HEK293T (cell line): ENCODE measurements around the gene MIGA2.

ENCODE experiments used
- CTCF ChIA-PET: fragments of 350-600 bp; formaldehyde crosslinking; extraction: SDS; loops from one replicate; lab custom pipeline; 2021; ENCODE audit warnings: antibody characterized with exemption, inconsistent platforms; lab: Yijun Ruan, JAX
- POLR2A ChIA-PET: fragments of 350-600 bp; formaldehyde crosslinking; extraction: SDS; loops from one replicate; lab custom pipeline; 2020; ENCODE audit warnings: antibody characterized with exemption, inconsistent platforms; lab: Yijun Ruan, JAX
- DNase-seq: peaks from one replicate; pipeline ENCODE4 v3.0.0; 2012; ENCODE audit warnings: mixed read lengths; ENCODE audit errors: extremely low spot score
- ARNT ChIP-seq: fragments of 450-650 bp; IDR thresholded peaks from 2 replicates; pipeline ENCODE4 v1.6.1; 2017; ENCODE audit warnings: mild to moderate bottlenecking
- BHLHE40 ChIP-seq: fragments of 450-650 bp; IDR thresholded peaks from 2 replicates; pipeline ENCODE4 v1.6.1; 2016; ENCODE audit warnings: mild to moderate bottlenecking, moderate library complexity, borderline replicate concordance
- CTBP1 ChIP-seq: fragments of 450-650 bp; IDR thresholded peaks from 2 replicates; pipeline ENCODE4 v1.6.1; 2016; ENCODE audit warnings: borderline replicate concordance
- ELF4 ChIP-seq: fragments of 450-650 bp; IDR thresholded peaks from 2 replicates; pipeline ENCODE4 v1.6.1; 2017; ENCODE audit warnings: antibody characterized with exemption
- FOXA1 ChIP-seq: fragments of 450-650 bp; IDR thresholded peaks from 2 replicates; pipeline ENCODE4 v1.6.1; 2016; ENCODE audit warnings: mild to moderate bottlenecking
- FOXK2 ChIP-seq: fragments of 450-650 bp; IDR thresholded peaks from 2 replicates; pipeline ENCODE4 v1.6.1; 2016; ENCODE audit warnings: mild to moderate bottlenecking
- FOXM1 ChIP-seq: fragments of 450-650 bp; IDR thresholded peaks from 2 replicates; pipeline ENCODE4 v1.6.1; 2017; ENCODE audit warnings: mild to moderate bottlenecking, borderline replicate concordance
- HDGF ChIP-seq: fragments of 450-650 bp; IDR thresholded peaks from 2 replicates; pipeline ENCODE4 v1.6.1; 2017; ENCODE audit warnings: antibody characterized with exemption, borderline replicate concordance
- L3MBTL2 ChIP-seq: fragments of 450-650 bp; conservative IDR thresholded peaks from 2 replicates; pipeline ENCODE4 v1.6.1; 2016; ENCODE audit warnings: mild to moderate bottlenecking
- LEF1 ChIP-seq: fragments of 450-650 bp; IDR thresholded peaks from 2 replicates; pipeline ENCODE4 v1.6.1; 2017; ENCODE audit warnings: mild to moderate bottlenecking, borderline replicate concordance
- NFRKB ChIP-seq: fragments of 450-650 bp; IDR thresholded peaks from 2 replicates; pipeline ENCODE4 v1.6.1; 2016; ENCODE audit warnings: mild to moderate bottlenecking, moderate library complexity
- SP1 ChIP-seq: fragments of 450-650 bp; IDR thresholded peaks from 2 replicates; pipeline ENCODE4 v1.6.1; 2017
- SUZ12 ChIP-seq: fragments of 450-650 bp; IDR thresholded peaks from 2 replicates; pipeline ENCODE4 v1.6.1; 2016; ENCODE audit warnings: mild to moderate bottlenecking
- TARDBP ChIP-seq: fragments of 450-650 bp; IDR thresholded peaks from 2 replicates; pipeline ENCODE4 v1.6.1; 2016
- ZNF384 ChIP-seq: fragments of 450-650 bp; IDR thresholded peaks from 2 replicates; pipeline ENCODE4 v1.6.1; 2016
- TF ChIP-seq, protein P1 (sequence below): fragments of 450-650 bp; IDR thresholded peaks from 2 replicates; pipeline ENCODE4 v1.6.1; 2016

Gene MIGA2, protein sequence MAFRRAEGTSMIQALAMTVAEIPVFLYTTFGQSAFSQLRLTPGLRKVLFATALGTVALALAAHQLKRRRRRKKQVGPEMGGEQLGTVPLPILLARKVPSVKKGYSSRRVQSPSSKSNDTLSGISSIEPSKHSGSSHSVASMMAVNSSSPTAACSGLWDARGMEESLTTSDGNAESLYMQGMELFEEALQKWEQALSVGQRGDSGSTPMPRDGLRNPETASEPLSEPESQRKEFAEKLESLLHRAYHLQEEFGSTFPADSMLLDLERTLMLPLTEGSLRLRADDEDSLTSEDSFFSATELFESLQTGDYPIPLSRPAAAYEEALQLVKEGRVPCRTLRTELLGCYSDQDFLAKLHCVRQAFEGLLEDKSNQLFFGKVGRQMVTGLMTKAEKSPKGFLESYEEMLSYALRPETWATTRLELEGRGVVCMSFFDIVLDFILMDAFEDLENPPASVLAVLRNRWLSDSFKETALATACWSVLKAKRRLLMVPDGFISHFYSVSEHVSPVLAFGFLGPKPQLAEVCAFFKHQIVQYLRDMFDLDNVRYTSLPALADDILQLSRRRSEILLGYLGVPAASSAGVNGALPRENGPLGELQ

DNA sequence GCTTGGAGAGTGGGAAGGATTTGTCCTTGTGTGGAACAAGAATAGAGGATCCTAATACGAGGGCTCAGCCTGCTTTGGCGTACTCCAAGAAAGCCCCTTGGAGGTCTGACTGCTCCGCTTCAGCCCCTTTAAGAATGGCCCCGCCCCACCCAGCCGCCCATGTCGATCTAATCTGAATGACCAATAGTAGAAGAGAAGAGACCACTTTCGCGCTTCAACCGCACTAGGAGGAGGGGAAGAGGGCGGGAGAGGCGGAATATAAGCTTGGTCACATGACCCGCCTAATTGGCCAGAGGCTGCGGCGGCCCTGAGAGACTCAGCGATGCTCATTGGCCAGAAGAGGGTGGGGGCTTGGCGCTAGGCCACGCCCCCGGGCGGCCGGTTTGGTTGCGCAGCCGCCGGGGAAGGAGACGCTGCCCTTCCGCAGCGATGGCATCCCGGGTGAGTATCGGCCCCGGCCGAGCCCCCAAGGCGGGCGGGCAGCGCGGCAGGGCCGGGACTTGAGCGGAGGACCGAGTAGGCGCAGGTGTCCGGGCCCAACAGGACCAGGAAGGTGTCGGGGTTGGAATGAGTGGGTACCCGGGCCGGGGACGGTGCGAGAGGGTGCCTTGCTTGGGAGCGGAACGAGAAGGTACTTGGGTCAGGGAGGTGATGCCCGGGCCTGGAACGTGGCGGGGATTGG, at the start of gene MIGA2:
TSS of gene MIGA2 (plus strand) at position 386 of the 682 bp plus-strand sequence. CDS start 3,969 bp downstream, outside the sequence.
- ChIA-PET CTCF (interaction anchor here (1.0 kb wide), 1 partner anchor 9 kb away, joined by 3 read pairs; no protein-coding TSS in a partner anchor), POLR2A (interaction anchor here (0.6 to 1.4 kb wide), 14 partner anchors 9 to 591 kb away, joined by 3 to 10 read pairs (median 3); partner anchors contain the start of genes DOLPP1, ENDOG and SH3GLB2)
- DNase-seq: peak; percentile 97
- TF ChIP-seq BHLHE40: no peak
- TF ChIP-seq HDGF: no peak
- no peak for TF ChIP-seq FOXM1
- TF ChIP-seq FOXK2: no peak
- no peak for TF ChIP-seq ELF4
- TF ChIP-seq, protein P1, sequence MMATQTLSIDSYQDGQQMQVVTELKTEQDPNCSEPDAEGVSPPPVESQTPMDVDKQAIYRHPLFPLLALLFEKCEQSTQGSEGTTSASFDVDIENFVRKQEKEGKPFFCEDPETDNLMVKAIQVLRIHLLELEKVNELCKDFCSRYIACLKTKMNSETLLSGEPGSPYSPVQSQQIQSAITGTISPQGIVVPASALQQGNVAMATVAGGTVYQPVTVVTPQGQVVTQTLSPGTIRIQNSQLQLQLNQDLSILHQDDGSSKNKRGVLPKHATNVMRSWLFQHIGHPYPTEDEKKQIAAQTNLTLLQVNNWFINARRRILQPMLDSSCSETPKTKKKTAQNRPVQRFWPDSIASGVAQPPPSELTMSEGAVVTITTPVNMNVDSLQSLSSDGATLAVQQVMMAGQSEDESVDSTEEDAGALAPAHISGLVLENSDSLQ: peak; percentile 97

GRCh38 chr9:128986671-128987070, 49.8 kb upstream of the MIGA2 start:
- CTCF ChIA-PET: no interaction called here
- POLR2A ChIA-PET: no interaction called here
- no peak for DNase-seq
- TF ChIP-seq ELF4: no peak
- no peak for TF ChIP-seq ZNF384
- TF ChIP-seq CTBP1: no peak
- TF ChIP-seq LEF1: no peak
- TF ChIP-seq NFRKB: no peak
- no peak for TF ChIP-seq TARDBP
- no peak for TF ChIP-seq L3MBTL2
- no peak for TF ChIP-seq SUZ12
- no peak for TF ChIP-seq FOXM1
- no peak for TF ChIP-seq FOXA1
- no peak for TF ChIP-seq BHLHE40
- TF ChIP-seq HDGF: no peak
- no peak for TF ChIP-seq SP1
- TF ChIP-seq, protein P1: no peak
- no peak for TF ChIP-seq ARNT
- no peak for TF ChIP-seq FOXK2

- DNase-seq: no peak
- TF ChIP-seq, protein P1: no peak
- no peak for TF ChIP-seq L3MBTL2
- TF ChIP-seq ARNT: no peak
- TF ChIP-seq SUZ12: no peak
- no peak for TF ChIP-seq FOXA1
- no peak for TF ChIP-seq TARDBP
- no peak for TF ChIP-seq SP1
- no peak for TF ChIP-seq LEF1
- no peak for TF ChIP-seq HDGF
- no peak for TF ChIP-seq BHLHE40
- no peak for TF ChIP-seq ELF4
- no peak for TF ChIP-seq NFRKB
- no peak for TF ChIP-seq FOXK2
- CTCF ChIA-PET: no interaction called here
- POLR2A ChIA-PET: no interaction called here
Observed at GRCh38 chr9:128987805-128988204, 48.6 kb upstream of the MIGA2 start.

- CTCF ChIA-PET: no interaction called here
- TF ChIP-seq NFRKB (no peak), FOXM1 (no peak), HDGF (no peak), FOXK2 (no peak), BHLHE40 (no peak), TARDBP (no peak), L3MBTL2 (no peak)
- DNase-seq: no peak
- POLR2A ChIA-PET: no interaction called here
Observed at GRCh38 chr9:128992995-128993394, 43.4 kb upstream of the MIGA2 start.

DNA sequence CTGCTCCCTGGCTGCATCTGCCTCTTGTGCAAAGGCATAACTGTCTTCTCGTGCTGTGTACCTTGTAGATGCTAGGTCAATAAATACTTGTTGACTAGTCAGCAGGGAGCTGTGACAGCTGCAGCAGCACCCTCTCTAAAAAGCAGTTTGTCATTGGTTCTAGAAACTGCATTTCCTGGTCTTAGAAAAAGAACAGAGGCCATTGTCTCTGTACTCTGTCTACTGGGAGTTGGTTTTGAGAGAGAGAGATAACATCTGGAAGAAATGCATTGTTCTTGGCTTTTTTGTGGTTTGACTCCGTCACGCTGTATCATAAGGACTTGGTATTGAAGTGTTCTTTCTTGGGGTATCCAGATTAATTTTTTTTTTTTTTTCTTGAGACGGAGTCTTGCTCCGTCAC, 40.6 kb upstream of the MIGA2 start:
- POLR2A ChIA-PET: no interaction called here
- CTCF ChIA-PET: no interaction called here
- TF ChIP-seq BHLHE40 (no peak), HDGF (no peak), SUZ12 (no peak), FOXM1 (no peak), CTBP1 (no peak), LEF1 (no peak), ARNT (no peak), ZNF384 (no peak), L3MBTL2 (no peak), NFRKB (no peak), FOXA1 (no peak), ELF4 (no peak), FOXK2 (no peak), TARDBP (no peak)
- TF ChIP-seq, protein P1: no peak
- DNase-seq: no peak
